Smooth muscle cell (in vitro differentiated cells): ENCODE data around the gene DNAJB11. TPM values are rescaled to one million over a fixed set of nuclear protein-coding genes. Genes with fewer than 3 reads are reported as not detected.
"Not testable (repeated sequence)": the region's sequence is repeated elsewhere in the genome, so short reads cannot be mapped to it uniquely, and the experiment has no call there.

Experiments used
- DNase-seq: peaks from one replicate; lab custom pipeline; 2025; ENCODE audit not compliant: unreplicated experiment; lab: John Stamatoyannopoulos, UW
- H2AFZ ChIP-seq: fragments of 200-600 bp; sonication (generic); 2 replicates; pipeline ENCODE4 v1.6.0; 2016; ENCODE audit warnings: antibody characterized with exemption, low read depth, mild to moderate bottlenecking
- H3F3A ChIP-seq: fragments of 200-600 bp; sonication (generic); 2 replicates; pipeline ENCODE4 v1.6.0; 2017; ENCODE audit warnings: antibody characterized with exemption, low read depth
- H3K27ac ChIP-seq: fragments of 200-600 bp; sonication (generic); 2 replicates; pipeline ENCODE4 v1.5.1; 2016; ENCODE audit warnings: low read depth, mild to moderate bottlenecking
- H3K27me3 ChIP-seq: fragments of 200-600 bp; sonication (generic); 2 replicates; pipeline ENCODE4 v1.6.1; 2016; ENCODE audit warnings: low read depth, mild to moderate bottlenecking
- H3K36me3 ChIP-seq: fragments of 200-600 bp; sonication (generic); 2 replicates; pipeline ENCODE4 v1.5.1; 2016; ENCODE audit warnings: low read depth
- H3K4me1 ChIP-seq: fragments of 200-600 bp; sonication (generic); 2 replicates; pipeline ENCODE4 v1.5.1; 2016; ENCODE audit warnings: low read depth
- H3K4me2 ChIP-seq: fragments of 200-600 bp; sonication (generic); 2 replicates; pipeline ENCODE4 v1.6.0; 2016; ENCODE audit warnings: mild to moderate bottlenecking
- H3K4me3 ChIP-seq: fragments of 200-600 bp; sonication (generic); 2 replicates; pipeline ENCODE4 v1.5.1; 2016; ENCODE audit warnings: mild to moderate bottlenecking
- H3K79me2 ChIP-seq: fragments of 200-600 bp; sonication (generic); 2 replicates; pipeline ENCODE4 v1.6.0; 2016; ENCODE audit warnings: low read depth, mild to moderate bottlenecking
- H3K9ac ChIP-seq: fragments of 200-600 bp; sonication (generic); 2 replicates; pipeline ENCODE4 v1.6.0; 2016; ENCODE audit warnings: low read depth
- H3K9me3 ChIP-seq: fragments of 200-600 bp; sonication (generic); replicated peaks from 2 replicates; pipeline ENCODE4 v1.5.1; 2016; ENCODE audit warnings: low read depth
- H4K20me1 ChIP-seq: fragments of 200-600 bp; sonication (generic); 2 replicates; pipeline ENCODE4 v1.6.0; 2016; ENCODE audit warnings: low read depth
- CTCF ChIP-seq: fragments of 200-600 bp; sonication (generic); IDR thresholded peaks from 2 replicates; pipeline ENCODE4 v1.5.1; 2017; ENCODE audit warnings: borderline replicate concordance, mild to moderate bottlenecking, antibody characterized with exemption; ENCODE audit not compliant: insufficient read depth, poor library complexity, severe bottlenecking
- WGBS: methylation state at CpG from one replicate; pipeline ENCODE4 v1.1.7; 2016; ENCODE audit warnings: low lambda C conversion rate; 5-methylcytosine and 5-hydroxymethylcytosine counted together
- polyA plus RNA-seq: library from polyadenylated mRNA; unstranded; fragments of >200 nt; fragmentation: Nextera tagmentation; extraction: Ambion mirVana; gene quantifications from 2 replicates; pipeline ENCODE4 v1.2.1, GENCODE V29; 2016
- total RNA-seq: library from RNA; depleted of rRNA; stranded (reverse); fragments of >200 nt; gene quantifications from 2 replicates; pipeline ENCODE4 v1.2.3, GENCODE V29; 2014

Gene DNAJB11
- total and polyA plus RNA-seq, 2 experiments from 2014 or later = 103 to 136 TPM

GRCh38 chr3:186583831-186584230, 13.3 kb downstream of the DNAJB11 start:
- H3K36me3 ChIP-seq = peaks cover 29% of the 10 kb centered on the region
- no peak for TF ChIP-seq CTCF

GRCh38 chr3:186586245-186586644, 15.7 kb downstream of the DNAJB11 start:
- WGBS = 81% methylated on average over 9 of the region's 9 CpGs
- H3K4me2 ChIP-seq, H3K27me3 ChIP-seq, H2AFZ ChIP-seq, H3F3A ChIP-seq, H3K9ac ChIP-seq, H3K27ac ChIP-seq, H4K20me1 ChIP-seq, H3K4me3 ChIP-seq, DNase-seq, H3K79me2 ChIP-seq, H3K9me3 ChIP-seq, H3K4me1 ChIP-seq: not testable (repeated sequence)
- H3K36me3 ChIP-seq = peaks cover 29% of the 10 kb centered on the region

More at GRCh38 chr3:186583831-186584230, 13.3 kb downstream of the DNAJB11 start:
- Histone ChIP-seq H3K9me3 (no peaks in the 10 kb centered on the region), H3K4me1 (no peaks in the 10 kb centered on the region), H3K27me3 (no peaks in the 10 kb centered on the region), H3F3A (peaks cover 3% of the 10 kb centered on the region), H3K27ac (peak overlapping the region; percentile 11), H3K4me2 (no peak overlapping the region), H3K9ac (no peak overlapping the region), H3K4me3 (no peak overlapping the region), H3K79me2 (no peaks in the 10 kb centered on the region), H4K20me1 (peaks cover 8% of the 10 kb centered on the region), H2AFZ (no peak overlapping the region)
- no peak for DNase-seq
- 64% methylated on average over 5 of the region's 5 CpGs for WGBS

- Histone ChIP-seq H3K4me2 (no peak overlapping the region), H3K79me2 (no peaks in the 10 kb centered on the region), H2AFZ (no peak overlapping the region), H3K4me1 (no peaks in the 10 kb centered on the region), H3K27me3 (no peaks in the 10 kb centered on the region), H3K36me3 (peaks cover 25% of the 10 kb centered on the region), H3F3A (peaks cover 3% of the 10 kb centered on the region), H3K27ac (no peak overlapping the region), H3K4me3 (no peak overlapping the region), H3K9ac (no peak overlapping the region), H3K9me3 (no peaks in the 10 kb centered on the region), H4K20me1 (no peaks in the 10 kb centered on the region)
- no peak for TF ChIP-seq CTCF
- no peak for DNase-seq
Measured at GRCh38 chr3:186587183-186587582, 16.7 kb downstream of the DNAJB11 start.

- WGBS = 64% methylated on average over 2 of the region's 2 CpGs
- H3K36me3 ChIP-seq = peaks cover 14% of the 10 kb centered on the region
- H3K4me1 ChIP-seq = no peaks in the 10 kb centered on the region
- H3K9ac ChIP-seq = peak overlapping the region; percentile 5
- no peaks in the 10 kb centered on the region for H3F3A ChIP-seq
- no peak overlapping the region for H2AFZ ChIP-seq
- DNase-seq = no peak
- H3K9me3 ChIP-seq = no peaks in the 10 kb centered on the region
- TF ChIP-seq CTCF = no peak
- H3K27me3 ChIP-seq = no peaks in the 10 kb centered on the region
- no peaks in the 10 kb centered on the region for H4K20me1 ChIP-seq
- H3K4me2 ChIP-seq = peak overlapping the region; percentile 35
- no peaks in the 10 kb centered on the region for H3K79me2 ChIP-seq
- peak overlapping the region; percentile 77 for H3K27ac ChIP-seq
- no peak overlapping the region for H3K4me3 ChIP-seq
Measured at GRCh38 chr3:186588632-186589031, 18.1 kb downstream of the DNAJB11 start.
